Stimulated activated CD4-positive, alpha-beta T cell treated with anti-CD3 and anti-CD28 coated beads, Interleukin-1b, Interleukin-23, amount 100 ng/mL, for 48 hours (primary cell): Measurements from ENCODE around the gene DNAJB4.
"Not testable (repeated sequence)": the region's sequence is repeated elsewhere in the genome, so short reads cannot be mapped to it uniquely, and the experiment has no call there.

ENCODE experiments used
- DNase-seq: peaks from one replicate; pipeline ENCODE4 v3.0.0-alpha.2; 2020

DNAJB4 gene

GRCh38 chr1:78004719-78005447, at the start of gene DNAJB4:
Gene DNAJB4, plus strand, starts transcription at chr1:78004939. Its CDS starts 172 bp downstream, at chr1:78005111.
- DNase-seq, result peak; percentile 67

GRCh38 chr1:77955709-77956108, 49.0 kb upstream of the DNAJB4 start:
- no peak for DNase-seq

DNA sequence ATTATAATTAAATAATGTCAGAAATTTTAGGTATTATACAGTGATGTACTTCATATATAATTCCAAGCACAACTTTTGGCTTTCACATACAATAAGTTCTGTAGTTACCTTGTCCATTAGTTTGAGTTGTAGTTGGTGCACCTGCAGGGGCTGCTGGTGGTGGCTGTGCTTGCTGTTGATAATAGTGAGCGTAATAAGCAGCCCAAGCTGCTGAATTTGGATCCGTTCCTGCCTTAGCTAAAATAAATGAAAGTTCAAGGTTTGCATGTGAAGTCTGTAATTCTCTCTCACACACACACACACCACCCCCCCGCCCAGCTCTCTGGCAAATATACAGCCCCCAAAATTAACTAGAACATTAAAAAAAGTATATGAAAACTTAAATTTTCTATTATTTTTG, 48.3 kb upstream of the DNAJB4 start:
- no peak for DNase-seq

DNA sequence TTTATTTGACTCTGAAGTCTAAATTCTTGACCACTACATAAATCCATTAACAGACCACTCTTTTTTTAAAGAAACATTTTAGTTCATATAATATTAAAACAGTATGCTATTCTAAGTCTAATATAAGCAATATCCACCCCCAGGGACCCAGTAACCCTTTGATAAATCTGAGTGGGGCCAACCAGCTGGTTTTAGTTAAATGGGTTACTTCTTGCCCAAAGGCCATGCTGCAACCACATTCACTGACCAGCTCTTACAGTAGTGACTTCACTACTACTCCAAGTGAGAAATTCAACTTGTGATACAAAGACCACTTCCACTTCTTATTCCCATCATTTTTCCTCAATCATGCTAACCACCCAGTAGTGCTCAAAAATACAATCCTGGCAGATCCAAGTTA, 46.3 kb upstream of the DNAJB4 start:
- no peak for DNase-seq

GRCh38 chr1:77958850-77959249, 45.9 kb upstream of the DNAJB4 start:
- no peak for DNase-seq

- DNase-seq, result no peak
These were observed 43.3 kb upstream of the DNAJB4 start for GRCh38 chr1:77961392-77961791.

GRCh38 chr1:77966291-77966690, 38.4 kb upstream of the DNAJB4 start:
- no peak for DNase-seq

- no peak for DNase-seq
These were observed 34.5 kb upstream of the DNAJB4 start for GRCh38 chr1:77970192-77970591.

DNA sequence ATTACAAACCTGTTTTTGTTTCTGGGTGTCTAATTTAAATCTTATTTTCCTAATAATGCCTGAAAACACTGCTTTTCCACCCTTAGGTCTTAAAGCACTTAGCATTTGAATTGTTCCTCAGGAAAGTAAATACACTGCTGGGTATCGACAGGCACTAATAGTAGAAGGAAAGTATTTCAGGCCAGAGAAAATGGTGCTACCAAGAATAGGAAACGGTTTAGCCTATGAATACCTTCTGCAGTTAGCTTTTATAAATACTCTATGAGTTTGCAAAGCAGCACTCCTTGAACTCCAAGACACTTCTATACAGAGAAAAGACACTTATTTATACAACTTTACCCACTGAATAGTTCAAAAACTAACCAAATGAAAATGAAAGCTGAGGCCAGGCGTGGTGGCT, 32.7 kb upstream of the DNAJB4 start:
- DNase-seq, result no peak

DNA sequence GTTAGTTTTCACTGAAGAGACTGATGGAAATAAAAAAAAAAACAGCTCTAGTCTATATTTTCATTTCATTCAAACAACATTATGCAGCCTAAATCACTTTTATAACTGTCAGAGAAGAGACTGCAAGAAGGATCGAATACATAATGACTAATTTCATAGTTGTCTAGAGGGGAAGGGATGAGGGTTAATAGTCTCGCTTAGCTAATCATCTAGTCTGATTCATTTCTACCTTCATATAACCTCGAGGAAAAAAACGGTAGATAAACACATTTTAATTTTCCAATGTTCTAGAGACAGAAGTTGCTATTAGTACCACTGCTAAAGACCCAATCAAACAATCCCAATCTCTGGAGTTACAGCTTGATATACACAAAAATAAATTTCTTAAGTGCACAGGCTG, 29.4 kb upstream of the DNAJB4 start:
- no peak for DNase-seq

DNA sequence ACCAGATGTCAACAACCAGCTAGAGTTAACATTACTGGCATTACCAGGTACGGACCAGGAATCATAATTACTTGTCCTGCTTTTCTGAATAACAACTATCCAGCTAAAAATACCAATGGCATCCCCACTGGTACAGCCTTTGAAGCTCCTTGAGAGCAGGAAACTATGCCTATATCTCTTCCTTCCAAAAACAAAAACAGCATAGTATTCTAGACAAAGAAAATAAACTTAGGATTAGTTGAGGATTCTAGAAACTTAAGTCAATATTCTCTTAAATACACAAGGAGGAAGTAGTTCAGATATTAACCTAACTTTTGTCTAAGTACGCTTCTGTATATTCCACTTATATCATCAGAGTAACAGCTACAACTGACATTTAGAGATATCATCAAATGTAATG, 28.8 kb upstream of the DNAJB4 start:
- DNase-seq, result no peak

GRCh38 chr1:77976433-77977076, 28.2 kb upstream of the DNAJB4 start:
- no peak for DNase-seq

GRCh38 chr1:77977989-77978292, 26.8 kb upstream of the DNAJB4 start:
- no peak for DNase-seq

GRCh38 chr1:77978293-77978968, 26.3 kb upstream of the DNAJB4 start:
- peak; percentile 84 for DNase-seq

DNA sequence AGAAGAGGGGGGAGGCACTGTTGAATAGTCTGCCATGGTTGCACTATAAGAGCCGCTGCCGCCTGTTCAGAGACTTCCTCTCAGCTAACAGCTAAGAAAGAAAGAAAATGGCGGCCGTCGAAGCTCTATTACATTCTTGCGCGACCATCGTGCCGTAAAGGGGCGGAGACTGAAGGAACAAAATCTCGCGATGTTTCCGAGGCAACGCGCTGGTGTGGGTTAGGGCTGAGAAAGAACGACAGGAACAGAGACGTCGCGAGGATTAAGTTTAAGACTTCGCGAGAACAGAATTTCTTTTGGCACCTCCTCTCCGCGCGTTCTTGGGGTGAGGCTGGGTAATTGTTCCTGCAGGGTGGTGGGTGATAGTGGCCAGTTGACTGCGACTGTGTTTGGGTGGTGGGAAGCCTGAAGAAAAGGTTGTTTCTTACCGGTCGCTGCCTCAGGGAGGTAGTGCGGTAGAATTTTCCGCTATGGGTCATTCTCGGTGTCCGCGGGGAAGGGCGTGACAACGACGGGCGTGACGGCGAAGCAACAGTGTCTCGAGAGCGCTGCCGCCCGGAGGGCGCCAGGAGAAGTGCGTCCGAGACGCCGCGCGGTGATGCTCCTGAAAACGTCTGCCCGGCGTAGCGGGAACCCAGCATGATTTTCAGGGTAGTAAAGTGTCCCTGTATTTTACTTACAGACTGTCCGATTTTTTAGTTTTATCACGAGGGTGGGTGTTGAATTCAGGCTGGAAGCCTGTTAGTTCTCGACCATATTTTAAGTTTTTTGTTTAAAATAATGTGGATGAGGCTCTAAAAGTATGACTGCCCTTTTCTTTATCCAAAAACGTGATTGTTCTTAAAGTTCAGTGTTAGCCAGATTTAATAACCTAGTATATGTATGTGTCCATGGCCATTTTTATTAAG, 25.5 kb upstream of the DNAJB4 start, which contains the start of gene FUBP1:
FUBP1 (minus strand) TSS at position 104 of the 908 bp plus-strand sequence; CDS start at position 36, 68 bp downstream.
- peak; percentile 96 for DNase-seq

- not testable (repeated sequence) for DNase-seq
These were observed 21.3 kb upstream of the DNAJB4 start for GRCh38 chr1:77983352-77983996.

GRCh38 chr1:77983997-77984355, 20.8 kb upstream of the DNAJB4 start:
- no peak for DNase-seq

DNA sequence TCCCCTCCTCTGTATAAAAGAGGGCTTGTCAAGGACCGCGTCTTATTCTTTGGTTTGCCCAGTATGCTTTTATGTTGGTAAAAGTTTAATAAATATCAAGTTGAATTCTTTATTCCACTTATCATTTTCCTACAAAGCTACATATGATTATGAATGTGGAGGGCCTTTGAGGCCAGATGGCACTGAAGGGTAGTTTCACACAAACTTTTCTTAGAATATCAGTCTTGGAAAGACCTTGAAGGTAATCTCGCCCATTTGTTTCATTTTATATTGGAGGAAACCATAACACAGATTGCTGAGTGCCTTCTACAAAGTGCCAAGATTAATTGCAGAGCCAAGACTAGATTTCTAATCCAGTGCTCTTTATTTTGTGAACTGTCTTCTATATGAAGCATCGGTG, 20.1 kb upstream of the DNAJB4 start:
- DNase-seq, result no peak

GRCh38 chr1:77986810-77987209, 17.9 kb upstream of the DNAJB4 start:
- DNase-seq, result peak; percentile 33

DNA sequence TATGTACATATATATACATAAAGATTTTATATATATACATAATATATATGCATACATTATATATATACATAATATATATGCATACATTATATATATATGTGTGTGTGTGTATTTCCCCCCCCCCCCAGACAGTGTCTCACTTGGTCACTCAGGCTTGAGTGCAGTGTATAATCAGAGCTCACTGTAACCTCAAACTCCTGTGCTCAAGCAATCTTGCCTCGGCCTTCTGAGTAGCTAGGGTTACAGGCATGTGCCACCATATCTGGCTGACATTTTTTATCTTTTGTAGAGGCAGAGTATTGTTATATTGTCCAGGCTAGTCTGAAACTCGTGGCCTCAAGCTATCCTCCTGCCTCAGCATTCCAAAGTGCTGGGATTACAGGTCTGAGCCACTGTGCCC, 16.8 kb upstream of the DNAJB4 start:
- DNase-seq, result no peak

GRCh38 chr1:77989744-77990143, 15.0 kb upstream of the DNAJB4 start:
- DNase-seq, result no peak

GRCh38 chr1:77990629-77991204, 14.0 kb upstream of the DNAJB4 start:
- no peak for DNase-seq
